ENCODE results near the gene SEC23IP.

Gene SEC23IP

DNA sequence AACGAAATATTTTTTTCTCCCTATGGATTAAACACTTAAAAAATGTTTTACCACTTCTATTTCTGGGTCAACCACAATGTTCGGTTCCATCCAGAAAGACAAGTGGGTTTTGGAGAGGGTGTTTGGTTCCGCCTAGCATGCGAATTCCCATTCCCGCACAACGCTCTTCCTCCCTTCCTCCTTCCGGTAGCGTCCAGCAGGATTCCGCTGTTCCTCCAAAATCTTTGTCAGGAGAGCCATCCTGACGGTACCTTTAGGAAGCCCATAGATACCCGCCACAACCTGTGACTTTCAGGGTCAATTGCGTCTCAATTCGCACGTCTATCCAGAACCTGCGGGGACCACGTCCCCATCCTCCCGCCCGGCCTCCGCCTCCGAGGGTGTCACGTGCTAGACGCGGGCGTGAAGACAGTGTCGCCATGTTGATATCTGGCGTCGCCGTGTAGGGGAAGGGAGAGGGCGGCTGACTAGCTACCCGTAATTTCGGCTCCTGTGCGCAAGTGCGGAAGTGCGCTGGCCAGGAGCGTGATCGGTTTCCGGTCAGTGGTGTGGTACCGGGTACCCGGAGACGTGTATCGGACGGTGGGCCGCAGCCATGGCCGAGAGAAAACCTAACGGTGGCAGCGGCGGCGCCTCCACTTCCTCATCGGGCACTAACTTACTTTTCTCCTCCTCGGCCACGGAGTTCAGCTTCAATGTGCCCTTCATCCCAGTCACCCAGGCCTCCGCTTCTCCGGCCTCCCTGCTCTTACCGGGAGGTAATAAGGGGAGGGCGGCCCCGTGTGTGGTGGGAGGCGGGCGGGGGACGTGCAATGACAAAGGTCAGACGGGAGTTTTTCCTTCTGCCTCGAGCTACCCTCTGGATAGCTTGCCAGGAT is at the start of gene SEC23IP:
SEC23IP (plus strand) TSS at position 543 of the 878 bp plus-strand sequence; CDS start at position 596, 53 bp downstream.
- TF ChIP-seq EGR1 (IDR thresholded peaks at IDR 0.05) = peak; percentile 96
- TF ChIP-seq, protein P1, sequence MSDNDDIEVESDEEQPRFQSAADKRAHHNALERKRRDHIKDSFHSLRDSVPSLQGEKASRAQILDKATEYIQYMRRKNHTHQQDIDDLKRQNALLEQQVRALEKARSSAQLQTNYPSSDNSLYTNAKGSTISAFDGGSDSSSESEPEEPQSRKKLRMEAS (IDR thresholded peaks at IDR 0.05) = peak; percentile 99
- TF ChIP-seq, protein P2, sequence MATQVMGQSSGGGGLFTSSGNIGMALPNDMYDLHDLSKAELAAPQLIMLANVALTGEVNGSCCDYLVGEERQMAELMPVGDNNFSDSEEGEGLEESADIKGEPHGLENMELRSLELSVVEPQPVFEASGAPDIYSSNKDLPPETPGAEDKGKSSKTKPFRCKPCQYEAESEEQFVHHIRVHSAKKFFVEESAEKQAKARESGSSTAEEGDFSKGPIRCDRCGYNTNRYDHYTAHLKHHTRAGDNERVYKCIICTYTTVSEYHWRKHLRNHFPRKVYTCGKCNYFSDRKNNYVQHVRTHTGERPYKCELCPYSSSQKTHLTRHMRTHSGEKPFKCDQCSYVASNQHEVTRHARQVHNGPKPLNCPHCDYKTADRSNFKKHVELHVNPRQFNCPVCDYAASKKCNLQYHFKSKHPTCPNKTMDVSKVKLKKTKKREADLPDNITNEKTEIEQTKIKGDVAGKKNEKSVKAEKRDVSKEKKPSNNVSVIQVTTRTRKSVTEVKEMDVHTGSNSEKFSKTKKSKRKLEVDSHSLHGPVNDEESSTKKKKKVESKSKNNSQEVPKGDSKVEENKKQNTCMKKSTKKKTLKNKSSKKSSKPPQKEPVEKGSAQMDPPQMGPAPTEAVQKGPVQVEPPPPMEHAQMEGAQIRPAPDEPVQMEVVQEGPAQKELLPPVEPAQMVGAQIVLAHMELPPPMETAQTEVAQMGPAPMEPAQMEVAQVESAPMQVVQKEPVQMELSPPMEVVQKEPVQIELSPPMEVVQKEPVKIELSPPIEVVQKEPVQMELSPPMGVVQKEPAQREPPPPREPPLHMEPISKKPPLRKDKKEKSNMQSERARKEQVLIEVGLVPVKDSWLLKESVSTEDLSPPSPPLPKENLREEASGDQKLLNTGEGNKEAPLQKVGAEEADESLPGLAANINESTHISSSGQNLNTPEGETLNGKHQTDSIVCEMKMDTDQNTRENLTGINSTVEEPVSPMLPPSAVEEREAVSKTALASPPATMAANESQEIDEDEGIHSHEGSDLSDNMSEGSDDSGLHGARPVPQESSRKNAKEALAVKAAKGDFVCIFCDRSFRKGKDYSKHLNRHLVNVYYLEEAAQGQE (IDR thresholded peaks at IDR 0.05; ENCODE audit: low read depth) = no peak
- peak; percentile 30; the same call in 1 of the 2 replicates for TF ChIP-seq EP300 (IDR thresholded peaks at IDR 0.05; ENCODE audit: borderline replicate concordance)
- TF ChIP-seq, protein P3, sequence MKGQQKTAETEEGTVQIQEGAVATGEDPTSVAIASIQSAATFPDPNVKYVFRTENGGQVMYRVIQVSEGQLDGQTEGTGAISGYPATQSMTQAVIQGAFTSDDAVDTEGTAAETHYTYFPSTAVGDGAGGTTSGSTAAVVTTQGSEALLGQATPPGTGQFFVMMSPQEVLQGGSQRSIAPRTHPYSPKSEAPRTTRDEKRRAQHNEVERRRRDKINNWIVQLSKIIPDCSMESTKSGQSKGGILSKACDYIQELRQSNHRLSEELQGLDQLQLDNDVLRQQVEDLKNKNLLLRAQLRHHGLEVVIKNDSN (IDR thresholded peaks at IDR 0.05) = peak; percentile 100
- no peak for TF ChIP-seq CEBPB (IDR thresholded peaks at IDR 0.05)
- peak; percentile 14; the same call in 1 of the 2 replicates for TF ChIP-seq CREB1 (IDR thresholded peaks at IDR 0.05; ENCODE audit: low read depth)
- TF ChIP-seq TEAD4 (IDR thresholded peaks at IDR 0.05) = no peak; the same call in 1 of the 2 replicates
- peak; percentile 100 for TF ChIP-seq YY1 (IDR thresholded peaks at IDR 0.05; ENCODE audit: low read depth)
- TF ChIP-seq TCF12 (IDR thresholded peaks at IDR 0.05; ENCODE audit: low read depth) = peak; percentile 77
- TF ChIP-seq RAD21 (IDR thresholded peaks at IDR 0.05; ENCODE audit: low read depth) = no peak
- TF ChIP-seq NFIC (IDR thresholded peaks at IDR 0.05) = no peak
- no peak for TF ChIP-seq ZBTB7A (IDR thresholded peaks at IDR 0.05; ENCODE audit: low read depth)
- TF ChIP-seq TAF1 (IDR thresholded peaks at IDR 0.05; ENCODE audit: low read depth) = peak; percentile 80
- TF ChIP-seq FOXM1 (IDR thresholded peaks at IDR 0.05; ENCODE audit: borderline replicate concordance, low read depth) = no peak

DNA sequence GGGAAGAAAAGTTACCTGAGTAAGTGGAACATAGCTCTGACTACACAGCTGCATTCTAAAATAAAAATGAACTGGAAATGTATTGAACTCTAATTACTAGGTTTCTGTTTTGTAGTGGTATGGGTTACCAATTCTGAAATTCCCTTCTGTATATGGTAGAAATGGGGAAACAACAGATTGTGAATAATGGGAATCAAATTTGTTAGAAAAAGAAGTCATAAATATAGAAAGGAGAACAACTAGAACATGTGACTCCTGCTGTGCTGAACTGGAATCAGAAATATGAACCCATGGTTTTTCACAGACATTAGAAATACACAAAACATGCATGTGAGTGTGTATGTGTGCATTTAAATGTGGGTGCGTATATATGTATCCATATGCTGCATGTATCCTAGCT is 46.9 kb upstream of the SEC23IP start:
- TF ChIP-seq EP300 (IDR thresholded peaks at IDR 0.05; ENCODE audit: borderline replicate concordance) (no peak), CEBPB (IDR thresholded peaks at IDR 0.05) (no peak), NFIC (IDR thresholded peaks at IDR 0.05) (no peak), FOXM1 (IDR thresholded peaks at IDR 0.05; ENCODE audit: borderline replicate concordance, low read depth) (no peak), YY1 (IDR thresholded peaks at IDR 0.05; ENCODE audit: low read depth) (no peak), ZBTB7A (IDR thresholded peaks at IDR 0.05; ENCODE audit: low read depth) (no peak), CREB1 (IDR thresholded peaks at IDR 0.05; ENCODE audit: low read depth) (no peak), TCF12 (IDR thresholded peaks at IDR 0.05; ENCODE audit: low read depth) (no peak), RAD21 (IDR thresholded peaks at IDR 0.05; ENCODE audit: low read depth) (no peak), TAF1 (IDR thresholded peaks at IDR 0.05; ENCODE audit: low read depth) (no peak), TEAD4 (IDR thresholded peaks at IDR 0.05) (no peak)
- TF ChIP-seq, protein P1 (IDR thresholded peaks at IDR 0.05) = no peak
- TF ChIP-seq, protein P3 (IDR thresholded peaks at IDR 0.05) = no peak
- TF ChIP-seq, protein P2 (IDR thresholded peaks at IDR 0.05; ENCODE audit: low read depth) = no peak

DNA sequence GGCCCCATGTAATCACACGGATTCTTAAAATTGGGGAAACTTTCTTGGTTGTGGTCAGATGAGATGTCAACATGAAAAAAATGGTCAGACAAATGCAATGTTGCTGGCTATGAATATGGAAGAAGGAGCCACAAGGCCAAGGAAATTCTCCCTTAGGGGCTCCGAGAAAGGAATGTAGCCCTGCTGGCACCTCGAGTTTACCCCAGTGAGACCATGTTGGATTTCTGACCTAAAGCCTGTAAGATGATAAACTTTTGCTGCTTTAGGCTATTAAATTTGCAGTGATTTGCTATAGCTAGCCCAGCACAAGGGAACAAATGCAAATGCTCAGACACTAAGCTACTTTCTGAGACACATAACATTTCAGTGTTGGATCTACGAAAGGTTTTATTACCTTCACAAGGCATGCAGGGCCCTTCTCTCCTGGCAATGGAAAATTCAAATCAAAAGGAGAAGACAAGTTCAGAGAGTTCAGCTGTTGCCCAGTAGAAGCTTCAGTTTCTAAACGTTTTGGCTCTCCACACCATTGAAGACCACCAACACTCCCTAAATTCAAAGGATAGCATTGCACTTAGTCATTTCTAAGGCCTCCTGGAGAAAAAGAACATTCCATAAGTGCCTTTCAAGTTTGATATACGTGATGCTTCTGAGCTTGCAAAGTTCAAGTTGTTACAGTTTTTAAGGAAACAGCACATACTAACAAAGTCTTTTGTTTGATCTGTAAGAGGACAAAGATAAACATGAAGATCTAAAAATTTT is 43.3 kb upstream of the SEC23IP start:
- TF ChIP-seq, protein P3 (IDR thresholded peaks at IDR 0.05) = no peak
- TF ChIP-seq TEAD4 (IDR thresholded peaks at IDR 0.05) = peak; percentile 74

DNA sequence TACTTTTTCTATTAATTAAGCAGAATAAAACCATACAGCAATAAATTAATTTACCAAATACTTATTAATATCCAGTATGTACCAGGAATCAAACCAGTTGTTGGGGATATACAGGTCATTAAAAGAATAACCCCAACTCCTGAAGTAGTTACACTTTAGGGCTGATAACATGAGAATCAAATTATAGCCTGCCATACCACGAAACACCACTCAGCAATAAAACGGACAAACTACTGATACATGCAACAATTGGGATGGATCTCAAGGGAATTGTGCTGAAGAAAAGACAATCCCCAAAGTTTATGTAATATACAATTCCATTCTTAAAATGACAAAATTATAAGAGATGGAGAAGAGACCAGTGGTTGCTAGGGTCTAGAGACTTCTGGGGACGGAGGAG is 42.6 kb upstream of the SEC23IP start:
- no peak for TF ChIP-seq ZBTB7A (IDR thresholded peaks at IDR 0.05; ENCODE audit: low read depth)
- no peak for TF ChIP-seq EP300 (IDR thresholded peaks at IDR 0.05; ENCODE audit: borderline replicate concordance)
- TF ChIP-seq TCF12 (IDR thresholded peaks at IDR 0.05; ENCODE audit: low read depth) = no peak
- no peak for TF ChIP-seq NFIC (IDR thresholded peaks at IDR 0.05)
- TF ChIP-seq YY1 (IDR thresholded peaks at IDR 0.05; ENCODE audit: low read depth) = no peak
- TF ChIP-seq FOXM1 (IDR thresholded peaks at IDR 0.05; ENCODE audit: borderline replicate concordance, low read depth) = no peak
- TF ChIP-seq, protein P1 (IDR thresholded peaks at IDR 0.05) = no peak
- no peak for TF ChIP-seq RAD21 (IDR thresholded peaks at IDR 0.05; ENCODE audit: low read depth)
